Activated naive CD8-positive, alpha-beta T cell (primary cell): Measurements from ENCODE around the gene CAPNS1.
"Not testable (repeated sequence)": the region's sequence is repeated elsewhere in the genome, so short reads cannot be mapped to it uniquely, and the experiment has no call there.

ENCODE experiments used
- H3K27ac Mint-ChIP-seq: one replicate; pipeline ENCODE4 v1.8.0; 2021; ENCODE audit warnings: mixed read lengths
- H3K27me3 Mint-ChIP-seq: one replicate; pipeline ENCODE4 v1.8.0; 2021; ENCODE audit warnings: mixed read lengths
- H3K36me3 Mint-ChIP-seq: one replicate; pipeline ENCODE4 v1.8.0; 2021; ENCODE audit warnings: mixed read lengths
- H3K4me1 Mint-ChIP-seq: one replicate; pipeline ENCODE4 v1.8.0; 2021; ENCODE audit warnings: low read depth, mixed read lengths
- H3K4me3 Mint-ChIP-seq: one replicate; pipeline ENCODE4 v1.8.0; 2021; ENCODE audit warnings: mild to moderate bottlenecking, mixed read lengths
- H3K9me3 Mint-ChIP-seq: one replicate; pipeline ENCODE4 v1.8.0; 2021; ENCODE audit warnings: low read depth, mixed read lengths

The CAPNS1 gene

DNA sequence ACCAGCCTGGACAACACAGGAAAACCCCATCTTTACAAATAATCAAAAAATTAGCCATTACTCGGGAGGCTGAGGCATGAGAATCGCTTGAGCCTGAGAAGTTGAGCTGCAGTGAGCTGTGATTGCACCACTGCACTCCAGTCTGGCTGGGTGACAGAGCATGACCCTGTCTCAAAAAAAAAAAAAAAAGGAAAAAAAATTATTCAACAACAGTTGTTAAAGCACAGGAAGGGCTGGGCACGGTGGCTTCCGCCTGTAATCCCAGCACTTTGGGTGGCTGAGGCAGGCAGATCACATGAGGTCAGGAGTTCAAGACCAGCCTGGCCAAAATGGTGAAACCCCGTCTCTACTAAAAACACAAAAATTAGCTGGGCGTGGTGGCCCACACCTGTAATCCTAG is 8.6 kb upstream of the CAPNS1 start:
- H3K27ac Mint-ChIP-seq, H3K27me3 Mint-ChIP-seq, H3K9me3 Mint-ChIP-seq, H3K36me3 Mint-ChIP-seq, H3K4me3 Mint-ChIP-seq: not testable (repeated sequence)
- H3K4me1 Mint-ChIP-seq, result peaks cover 26% of the 10 kb centered on the region

DNA sequence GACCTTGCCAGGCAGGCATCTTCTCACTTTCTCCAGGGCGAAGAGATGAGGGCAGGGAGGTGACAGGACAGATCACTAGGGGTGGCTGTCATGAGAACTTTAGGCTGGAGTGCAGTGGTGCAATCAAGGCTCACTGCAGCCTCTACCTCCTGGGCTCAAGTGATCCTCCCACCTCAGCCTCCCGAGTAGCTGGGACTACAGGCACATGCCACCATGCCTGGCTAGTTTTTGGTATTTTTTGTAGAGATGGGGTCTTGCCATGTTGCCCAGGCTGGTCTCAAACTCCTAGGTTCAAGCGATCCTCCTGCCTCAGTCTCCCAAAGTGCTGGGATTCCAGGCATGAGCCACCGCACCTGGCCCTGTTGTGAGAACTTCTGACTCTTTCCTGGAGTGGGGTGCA is 5.0 kb upstream of the CAPNS1 start:
- H3K27me3 Mint-ChIP-seq, H3K4me3 Mint-ChIP-seq, H3K36me3 Mint-ChIP-seq, H3K27ac Mint-ChIP-seq, H3K9me3 Mint-ChIP-seq: not testable (repeated sequence)
- peaks cover 18% of the 10 kb centered on the region for H3K4me1 Mint-ChIP-seq

DNA sequence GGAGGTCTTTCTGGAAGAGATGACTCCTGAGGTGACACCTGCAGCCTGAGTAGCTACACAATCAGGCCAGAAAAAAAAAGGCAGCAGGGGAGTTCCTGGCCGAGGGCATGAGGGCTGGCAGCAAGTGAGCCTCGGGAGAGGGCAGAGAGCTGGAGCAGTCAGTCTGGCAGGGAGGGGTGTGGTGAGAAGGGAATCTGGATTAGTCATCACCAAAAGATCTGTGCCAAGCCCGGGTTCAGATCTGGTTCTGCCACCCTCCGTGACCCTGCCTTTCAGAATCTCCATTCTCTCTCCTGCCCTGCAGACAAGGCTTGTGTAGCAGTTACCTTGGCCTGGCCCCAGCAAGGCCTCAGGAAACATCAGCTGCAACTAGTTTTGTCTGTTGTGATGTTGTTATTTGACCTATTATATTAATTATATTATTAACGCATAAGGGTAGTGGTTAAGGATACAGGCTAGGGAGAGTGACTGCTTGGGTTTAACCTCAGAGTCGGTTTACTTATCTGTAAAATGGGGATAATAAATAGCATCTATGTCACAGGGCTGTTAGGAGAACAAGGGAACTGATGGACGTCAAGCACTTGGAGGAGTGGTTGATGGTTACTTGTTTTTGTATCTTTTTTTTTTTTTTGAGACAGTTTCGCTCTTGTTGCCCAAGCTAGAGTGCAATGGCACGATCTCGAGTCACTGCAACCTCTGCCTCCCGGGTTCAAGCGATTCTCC is 2.7 kb upstream of the CAPNS1 start:
- Mint-ChIP-seq H3K27me3 (no peaks in the 10 kb centered on the region), H3K4me3 (no peak overlapping the region), H3K36me3 (peaks cover 4% of the 10 kb centered on the region), H3K27ac (no peak overlapping the region), H3K4me1 (peaks cover 22% of the 10 kb centered on the region), H3K9me3 (no peaks in the 10 kb centered on the region)

DNA sequence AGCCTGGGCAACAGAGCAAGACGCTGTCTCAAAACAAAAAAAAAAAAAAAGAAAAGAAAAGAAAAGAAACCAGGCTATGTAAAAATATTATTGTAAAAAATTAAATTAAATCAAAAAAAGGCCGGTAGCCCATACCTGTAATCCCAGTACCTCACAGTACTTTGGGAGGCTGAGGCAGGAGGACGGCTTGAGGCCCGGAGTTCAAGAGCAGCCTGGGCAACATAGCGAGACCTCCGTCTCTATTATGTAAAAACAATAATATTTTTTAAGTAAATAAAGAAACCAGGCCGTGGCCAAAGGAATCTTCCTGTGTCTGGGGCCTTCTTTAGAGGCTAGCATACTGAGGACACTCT is 770 bp upstream of the CAPNS1 start:
- H3K9me3 Mint-ChIP-seq, result no peaks in the 10 kb centered on the region
- peaks cover 4% of the 10 kb centered on the region for H3K36me3 Mint-ChIP-seq
- H3K4me3 Mint-ChIP-seq, result peak overlapping the region; percentile 94
- peaks cover 11% of the 10 kb centered on the region for H3K4me1 Mint-ChIP-seq
- no peaks in the 10 kb centered on the region for H3K27me3 Mint-ChIP-seq
- H3K27ac Mint-ChIP-seq, result peak overlapping the region; percentile 91

DNA sequence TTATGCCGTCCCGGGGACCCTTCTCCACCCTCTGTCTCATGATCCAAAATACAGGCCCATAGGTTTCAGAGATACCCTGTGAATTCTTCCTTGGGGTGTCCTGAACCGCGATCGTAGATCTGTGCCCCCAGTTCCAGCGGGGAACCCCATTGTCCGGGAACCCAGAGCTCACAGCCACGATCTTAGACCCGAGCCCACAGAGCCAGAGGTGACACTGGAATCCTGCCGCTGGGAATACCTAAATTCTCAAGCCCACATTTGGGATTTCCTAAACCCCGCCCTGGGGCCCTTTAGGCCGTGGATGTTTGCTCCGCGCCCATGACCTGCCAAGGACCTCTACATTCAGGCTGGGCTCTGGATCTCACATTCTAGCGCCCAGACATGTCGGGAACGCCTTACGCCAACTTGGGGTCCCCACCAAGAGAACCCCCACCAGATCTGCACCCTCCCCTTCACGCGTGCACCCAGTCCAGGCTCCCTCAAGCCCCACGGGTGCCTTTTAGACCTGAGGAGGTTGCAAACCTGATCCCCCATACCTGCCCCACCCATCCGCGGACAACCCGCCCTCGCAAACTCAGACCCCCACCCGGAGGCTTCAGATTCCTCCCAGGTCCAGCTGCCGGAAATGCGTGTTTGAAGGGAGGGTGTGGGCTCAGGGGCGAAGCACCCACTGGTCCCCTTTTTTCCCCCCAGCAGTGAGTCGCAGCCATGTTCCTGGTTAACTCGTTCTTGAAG is 605 bp downstream of the CAPNS1 start:
- peaks cover 11% of the 10 kb centered on the region for H3K4me1 Mint-ChIP-seq
- H3K36me3 Mint-ChIP-seq, result peaks cover 4% of the 10 kb centered on the region
- H3K27me3 Mint-ChIP-seq, result no peaks in the 10 kb centered on the region
- H3K27ac Mint-ChIP-seq, result peak overlapping the region; percentile 91
- H3K9me3 Mint-ChIP-seq, result no peaks in the 10 kb centered on the region
- H3K4me3 Mint-ChIP-seq, result peak overlapping the region; percentile 94

DNA sequence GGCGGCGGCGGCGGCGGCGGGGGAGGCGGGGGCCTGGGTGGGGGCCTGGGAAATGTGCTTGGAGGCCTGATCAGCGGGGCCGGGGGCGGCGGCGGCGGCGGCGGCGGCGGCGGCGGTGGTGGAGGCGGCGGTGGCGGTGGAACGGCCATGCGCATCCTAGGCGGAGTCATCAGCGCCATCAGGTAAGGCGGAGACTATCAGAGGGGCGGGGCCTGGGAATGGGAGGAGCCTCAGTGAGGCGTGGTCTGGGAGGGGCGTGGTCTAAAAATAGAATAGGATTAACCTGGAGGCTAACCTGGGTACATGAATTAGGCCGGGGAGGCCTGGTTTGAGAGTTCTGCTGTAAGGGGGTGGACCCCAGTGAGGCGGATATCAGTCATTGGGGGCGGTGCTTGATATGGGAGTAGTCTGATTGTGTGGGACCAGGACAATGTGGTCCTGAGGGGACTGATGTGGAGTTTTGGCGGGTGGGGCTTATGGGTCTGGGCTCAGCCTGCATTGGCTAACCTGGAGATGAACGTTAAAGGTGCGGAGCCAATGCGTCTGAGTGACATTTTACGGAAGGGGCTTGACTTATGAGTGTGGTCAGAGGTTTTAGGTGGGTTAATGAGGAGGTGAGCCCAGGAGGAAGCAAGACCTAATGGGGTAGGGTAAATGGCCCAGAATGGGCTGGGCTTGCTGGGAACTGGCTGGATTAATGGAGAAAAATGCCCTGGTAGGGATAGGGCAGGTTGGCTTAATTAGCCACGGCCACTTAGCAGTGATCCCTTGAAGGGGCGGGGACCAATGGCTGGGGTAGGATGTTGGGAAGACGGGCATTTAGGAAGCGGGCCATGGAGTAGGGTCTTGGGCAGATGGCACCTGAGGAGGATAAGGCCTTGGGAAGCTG is 1.4 kb downstream of the CAPNS1 start:
- Mint-ChIP-seq H3K27ac (peak overlapping the region; percentile 85), H3K27me3 (no peaks in the 10 kb centered on the region), H3K9me3 (no peaks in the 10 kb centered on the region), H3K36me3 (peaks cover 5% of the 10 kb centered on the region), H3K4me3 (peak overlapping the region; percentile 94), H3K4me1 (peaks cover 11% of the 10 kb centered on the region)

DNA sequence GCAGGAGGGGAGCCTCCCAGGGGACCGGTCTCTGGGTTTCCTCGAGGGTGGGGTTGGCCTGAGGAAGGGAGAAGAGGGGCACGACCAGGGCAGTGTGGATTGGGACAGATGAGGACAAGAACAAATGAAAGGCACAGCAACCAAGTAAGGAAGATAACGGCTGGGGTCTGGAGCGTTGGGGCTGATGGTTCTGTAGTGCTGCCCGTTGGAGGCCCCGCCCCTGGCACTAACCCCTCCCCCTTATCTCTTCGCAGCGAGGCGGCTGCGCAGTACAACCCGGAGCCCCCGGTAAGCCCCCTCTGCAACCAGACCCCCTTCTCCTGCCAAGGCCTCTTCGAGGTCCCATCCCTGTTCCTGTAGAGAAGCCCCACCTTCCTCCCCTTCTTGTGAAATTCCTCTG is 2.2 kb downstream of the CAPNS1 start:
- H3K27ac Mint-ChIP-seq, result no peak overlapping the region
- H3K9me3 Mint-ChIP-seq, result no peaks in the 10 kb centered on the region
- H3K27me3 Mint-ChIP-seq, result no peaks in the 10 kb centered on the region
- peak overlapping the region; percentile 94 for H3K4me3 Mint-ChIP-seq
- peaks cover 9% of the 10 kb centered on the region for H3K36me3 Mint-ChIP-seq
- H3K4me1 Mint-ChIP-seq, result peaks cover 12% of the 10 kb centered on the region

DNA sequence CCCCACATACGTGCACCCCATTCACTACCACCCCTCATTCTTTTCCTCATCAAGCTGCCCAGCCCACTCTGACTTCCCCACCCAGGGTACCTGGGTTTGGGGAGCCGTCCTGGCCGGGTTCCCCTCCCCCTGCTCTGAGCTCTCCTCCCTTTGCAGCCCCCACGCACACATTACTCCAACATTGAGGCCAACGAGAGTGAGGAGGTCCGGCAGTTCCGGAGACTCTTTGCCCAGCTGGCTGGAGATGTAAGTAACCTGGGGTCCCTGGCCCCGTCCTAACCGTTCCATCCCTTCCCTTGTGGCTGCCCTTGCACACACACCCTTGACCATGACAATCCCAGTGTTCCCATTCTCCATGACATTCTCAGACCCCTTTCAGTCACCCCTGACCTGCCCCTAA is 2.6 kb downstream of the CAPNS1 start:
- peaks cover 11% of the 10 kb centered on the region for H3K36me3 Mint-ChIP-seq
- H3K4me3 Mint-ChIP-seq, result peak overlapping the region; percentile 53

DNA sequence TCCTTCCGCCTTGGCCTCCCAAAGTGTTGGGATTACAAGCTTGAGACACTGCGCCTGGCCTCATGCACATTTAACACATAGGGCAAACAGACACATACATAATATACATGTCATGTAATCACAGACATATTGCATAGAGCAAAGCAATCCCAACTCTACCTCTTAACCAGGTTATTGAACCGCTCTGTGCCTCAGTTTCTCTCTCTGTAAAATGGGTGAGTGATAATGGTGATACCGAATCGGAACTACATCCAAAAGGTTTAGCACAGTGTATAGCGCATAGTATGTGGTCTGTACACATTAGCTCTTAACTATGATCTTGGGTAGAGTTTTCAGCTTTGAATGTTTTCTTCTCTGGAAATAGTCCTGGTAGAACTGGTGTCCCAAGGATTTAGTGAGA is 4.8 kb downstream of the CAPNS1 start:
- Mint-ChIP-seq H3K27me3 (no peaks in the 10 kb centered on the region), H3K4me3 (no peak overlapping the region), H3K27ac (no peak overlapping the region), H3K4me1 (peaks cover 11% of the 10 kb centered on the region), H3K9me3 (no peaks in the 10 kb centered on the region), H3K36me3 (peaks cover 14% of the 10 kb centered on the region)

More for the DNA sequence above, 2.6 kb downstream of the CAPNS1 start:
- Mint-ChIP-seq H3K27ac (no peak overlapping the region), H3K27me3 (no peaks in the 10 kb centered on the region), H3K4me1 (peaks cover 14% of the 10 kb centered on the region), H3K9me3 (no peaks in the 10 kb centered on the region)

DNA sequence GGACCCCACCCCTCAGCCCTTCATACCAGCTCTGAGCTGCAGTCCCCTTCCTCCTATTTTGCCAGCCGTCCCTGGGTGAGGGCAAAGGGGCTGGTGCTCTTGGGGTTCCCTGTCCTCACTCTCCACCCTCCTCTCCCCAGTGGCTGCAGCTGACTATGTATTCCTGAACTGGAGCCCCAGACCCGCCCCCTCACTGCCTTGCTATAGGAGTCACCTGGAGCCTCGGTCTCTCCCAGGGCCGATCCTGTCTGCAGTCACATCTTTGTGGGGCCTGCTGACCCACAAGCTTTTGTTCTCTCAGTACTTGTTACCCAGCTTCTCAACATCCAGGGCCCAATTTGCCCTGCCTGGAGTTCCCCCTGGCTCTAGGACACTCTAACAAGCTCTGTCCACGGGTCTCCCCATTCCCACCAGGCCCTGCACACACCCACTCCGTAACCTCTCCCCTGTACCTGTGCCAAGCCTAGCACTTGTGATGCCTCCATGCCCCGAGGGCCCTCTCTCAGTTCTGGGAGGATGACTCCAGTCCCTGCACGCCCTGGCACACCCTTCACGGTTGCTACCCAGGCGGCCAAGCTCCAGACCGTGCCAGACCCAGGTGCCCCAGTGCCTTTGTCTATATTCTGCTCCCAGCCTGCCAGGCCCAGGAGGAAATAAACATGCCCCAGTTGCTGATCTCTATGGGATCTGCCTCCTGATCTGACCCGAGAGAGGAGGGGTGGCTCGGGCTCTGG is 10.0 kb downstream of the CAPNS1 start:
- H3K36me3 Mint-ChIP-seq, result peaks cover 10% of the 10 kb centered on the region
- H3K9me3 Mint-ChIP-seq, result no peaks in the 10 kb centered on the region
- no peaks in the 10 kb centered on the region for H3K27me3 Mint-ChIP-seq
- no peak overlapping the region for H3K4me3 Mint-ChIP-seq
- no peak overlapping the region for H3K27ac Mint-ChIP-seq
- peaks cover 2% of the 10 kb centered on the region for H3K4me1 Mint-ChIP-seq

DNA sequence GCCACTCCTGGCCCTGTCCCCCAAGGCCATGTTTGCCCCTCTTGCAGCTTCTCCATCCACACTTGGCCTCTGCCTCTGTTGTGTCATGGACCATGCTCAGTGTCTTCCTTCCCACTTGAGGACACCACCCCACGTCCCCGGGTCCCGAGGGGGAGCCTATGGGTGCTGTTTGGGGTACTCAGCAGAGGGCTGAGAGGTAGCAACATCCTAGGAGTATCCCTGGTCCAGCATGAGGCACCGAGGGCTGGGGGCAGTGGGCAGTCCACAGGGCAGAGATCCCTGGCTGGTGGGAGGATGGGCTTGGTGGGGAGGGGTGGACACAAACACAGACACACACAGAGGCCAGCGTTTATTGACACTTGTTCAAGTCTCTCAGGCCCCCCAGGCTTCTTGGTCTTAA is 10.7 kb downstream of the CAPNS1 start:
- peaks cover 2% of the 10 kb centered on the region for H3K4me1 Mint-ChIP-seq
- no peak overlapping the region for H3K4me3 Mint-ChIP-seq
- peaks cover 10% of the 10 kb centered on the region for H3K36me3 Mint-ChIP-seq
- H3K27me3 Mint-ChIP-seq, result no peaks in the 10 kb centered on the region
- no peaks in the 10 kb centered on the region for H3K9me3 Mint-ChIP-seq
- H3K27ac Mint-ChIP-seq, result no peak overlapping the region

DNA sequence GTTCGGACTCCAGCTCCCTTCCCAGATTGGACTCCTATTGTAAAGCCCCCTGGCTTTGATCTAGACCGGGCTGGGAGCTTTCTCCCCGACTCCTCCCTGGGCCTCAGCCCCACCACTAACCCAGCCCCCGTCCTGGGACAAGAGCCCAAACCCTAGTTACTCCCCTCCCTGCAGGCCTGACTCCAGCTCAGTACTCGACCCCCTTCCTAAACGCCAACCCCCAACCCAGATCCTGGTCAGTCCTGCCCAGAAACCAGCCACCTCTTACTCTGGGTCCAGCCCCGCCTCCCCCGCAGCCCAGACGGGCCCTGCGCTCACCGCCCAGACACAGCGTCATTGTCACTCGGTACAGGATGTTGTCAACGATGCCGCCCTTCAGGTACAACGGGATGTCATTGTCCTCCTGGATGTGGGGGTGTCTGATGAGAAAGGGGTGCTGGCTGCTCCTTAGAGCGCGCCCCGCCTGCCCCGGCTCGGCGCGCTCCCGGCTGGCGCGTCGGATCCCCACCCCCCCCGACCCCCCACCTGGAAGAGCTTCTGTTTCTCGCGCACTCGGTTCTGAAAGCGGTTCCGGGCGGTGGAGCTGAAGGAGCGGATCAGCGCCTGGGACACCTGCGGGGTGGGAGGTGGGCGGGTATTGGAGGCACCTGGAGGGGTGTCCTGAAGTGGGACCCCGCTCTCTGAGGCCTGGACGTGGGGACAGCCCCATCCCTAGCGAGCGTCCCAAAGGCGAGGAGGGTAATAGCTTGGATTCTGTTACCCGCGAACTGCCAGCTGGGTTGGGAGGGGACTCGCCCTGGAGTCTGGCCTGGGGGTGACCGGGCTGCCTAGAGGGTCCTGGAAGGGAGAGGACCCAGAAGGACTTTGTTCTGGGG is 11.5 kb downstream of the CAPNS1 start:
- Mint-ChIP-seq H3K4me3 (no peak overlapping the region), H3K27me3 (no peaks in the 10 kb centered on the region), H3K9me3 (no peaks in the 10 kb centered on the region), H3K4me1 (peaks cover 2% of the 10 kb centered on the region), H3K36me3 (peaks cover 8% of the 10 kb centered on the region), H3K27ac (no peak overlapping the region)

DNA sequence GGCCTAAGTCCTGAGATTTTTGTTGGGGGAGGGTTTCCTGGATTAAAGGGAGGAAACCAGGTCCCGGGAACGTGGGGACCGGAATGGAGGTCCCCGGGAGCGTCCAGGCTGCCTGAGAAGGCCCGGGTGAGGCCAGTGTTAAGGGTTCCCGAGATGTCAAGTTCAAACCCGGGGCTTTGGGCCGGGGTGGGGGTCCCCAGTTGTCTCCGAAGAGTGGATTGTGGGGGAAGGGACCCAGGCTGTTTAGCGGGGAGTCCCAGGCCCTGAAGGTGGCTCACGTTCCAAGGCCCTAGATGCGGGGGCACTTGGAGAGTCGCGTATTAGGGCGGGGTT is 12.1 kb downstream of the CAPNS1 start:
- Mint-ChIP-seq H3K27ac (no peak overlapping the region), H3K4me1 (peaks cover 2% of the 10 kb centered on the region), H3K4me3 (no peak overlapping the region), H3K9me3 (no peaks in the 10 kb centered on the region), H3K36me3 (peaks cover 6% of the 10 kb centered on the region), H3K27me3 (no peaks in the 10 kb centered on the region)
